BLaER1 (cell line): ENCODE results near the gene SDK1.

Experiments
- H3K27ac ChIP-seq: shearing (Covaris generic); formaldehyde crosslinking; 2 replicates; pipeline ENCODE4 v1.8.1; 2022
- H3K27me3 ChIP-seq: shearing (Covaris generic); formaldehyde crosslinking; 2 replicates; pipeline ENCODE4 v1.8.1; 2022
- H3K36me3 ChIP-seq: shearing (Covaris generic); formaldehyde crosslinking; 2 replicates; pipeline ENCODE4 v1.8.1; 2022
- H3K4me1 ChIP-seq: shearing (Covaris generic); formaldehyde crosslinking; 2 replicates; pipeline ENCODE4 v1.8.1; 2022
- H3K4me2 ChIP-seq: shearing (Covaris generic); formaldehyde crosslinking; 2 replicates; pipeline ENCODE4 v1.8.1; 2022
- H3K4me3 ChIP-seq: shearing (Covaris generic); formaldehyde crosslinking; 2 replicates; pipeline ENCODE4 v1.8.1; 2022
- H3K9ac ChIP-seq: shearing (Covaris generic); formaldehyde crosslinking; 2 replicates; pipeline ENCODE4 v1.8.1; 2022
- H3K9me3 ChIP-seq: shearing (Covaris generic); formaldehyde crosslinking; 2 replicates; pipeline ENCODE4 v1.8.1; 2022
- H4K20me1 ChIP-seq: shearing (Covaris generic); formaldehyde crosslinking; 2 replicates; pipeline ENCODE4 v1.8.1; 2022
- Cebpa-rat ChIP-seq: shearing (Covaris generic); IDR thresholded peaks from 2 replicates; pipeline ENCODE4 v1.8.1; 2022

The SDK1 gene

GRCh38 chr7:4109481-4110110 lies 808.5 kb downstream of the SDK1 start:
- Histone ChIP-seq H3K4me3 (no peak overlapping the region), H4K20me1 (no peaks in the 10 kb centered on the region), H3K9ac (no peak overlapping the region), H3K4me2 (peak overlapping the region; percentile 37), H3K4me1 (peaks cover 13% of the 10 kb centered on the region; the same call in 1 of the 2 replicates), H3K27me3 (no peaks in the 10 kb centered on the region), H3K9me3 (peaks cover 1% of the 10 kb centered on the region), H3K27ac (0 out of 2 replicates have a peak overlapping the region, but pooled peaks have one; percentile 9), H3K36me3 (no peaks in the 10 kb centered on the region; the same call in 1 of the 2 replicates)
- TF ChIP-seq Cebpa-rat: no peak

GRCh38 chr7:4110438-4110837 lies 809.4 kb downstream of the SDK1 start:
- H3K4me3 ChIP-seq: no peak overlapping the region
- peaks cover 4% of the 10 kb centered on the region for H3K9me3 ChIP-seq
- H3K4me1 ChIP-seq: peaks cover 13% of the 10 kb centered on the region; the same call in 1 of the 2 replicates
- no peaks in the 10 kb centered on the region for H3K27me3 ChIP-seq
- no peak overlapping the region for H3K27ac ChIP-seq
- no peaks in the 10 kb centered on the region; the same call in 1 of the 2 replicates for H3K36me3 ChIP-seq
- no peaks in the 10 kb centered on the region for H4K20me1 ChIP-seq
- H3K9ac ChIP-seq: no peak overlapping the region
- TF ChIP-seq Cebpa-rat: no peak
- no peak overlapping the region for H3K4me2 ChIP-seq

GRCh38 chr7:4111166-4111565 lies 810.1 kb downstream of the SDK1 start:
- H4K20me1 ChIP-seq: no peaks in the 10 kb centered on the region
- H3K36me3 ChIP-seq: no peaks in the 10 kb centered on the region; the same call in 1 of the 2 replicates
- peaks cover 13% of the 10 kb centered on the region; the same call in 1 of the 2 replicates for H3K4me1 ChIP-seq
- H3K9ac ChIP-seq: no peak overlapping the region
- peaks cover 4% of the 10 kb centered on the region for H3K9me3 ChIP-seq
- H3K27me3 ChIP-seq: no peaks in the 10 kb centered on the region
- H3K27ac ChIP-seq: no peak overlapping the region
- no peak overlapping the region for H3K4me2 ChIP-seq
- H3K4me3 ChIP-seq: no peak overlapping the region
- TF ChIP-seq Cebpa-rat: no peak

GRCh38 chr7:4113271-4113670 lies 812.2 kb downstream of the SDK1 start:
- Histone ChIP-seq H3K4me1 (peaks cover 13% of the 10 kb centered on the region; the same call in 1 of the 2 replicates), H3K27ac (no peak overlapping the region), H3K4me2 (no peak overlapping the region), H3K9me3 (peaks cover 7% of the 10 kb centered on the region), H3K27me3 (no peaks in the 10 kb centered on the region), H3K36me3 (no peaks in the 10 kb centered on the region; the same call in 1 of the 2 replicates), H3K4me3 (no peak overlapping the region), H3K9ac (no peak overlapping the region), H4K20me1 (no peaks in the 10 kb centered on the region)
- TF ChIP-seq Cebpa-rat: no peak

GRCh38 chr7:4113976-4114375 lies 812.9 kb downstream of the SDK1 start:
- no peak overlapping the region for H3K27ac ChIP-seq
- H4K20me1 ChIP-seq: no peaks in the 10 kb centered on the region
- peaks cover 13% of the 10 kb centered on the region for H3K9me3 ChIP-seq
- no peaks in the 10 kb centered on the region for H3K27me3 ChIP-seq
- no peaks in the 10 kb centered on the region; the same call in 1 of the 2 replicates for H3K36me3 ChIP-seq
- peaks cover 13% of the 10 kb centered on the region; the same call in 1 of the 2 replicates for H3K4me1 ChIP-seq
- H3K9ac ChIP-seq: no peak overlapping the region
- H3K4me3 ChIP-seq: no peak overlapping the region
- H3K4me2 ChIP-seq: no peak overlapping the region
- no peak for TF ChIP-seq Cebpa-rat

- peaks cover 27% of the 10 kb centered on the region for H3K9me3 ChIP-seq
- H3K4me3 ChIP-seq: no peak overlapping the region
- H4K20me1 ChIP-seq: no peaks in the 10 kb centered on the region
- TF ChIP-seq Cebpa-rat: no peak
- H3K4me2 ChIP-seq: no peak overlapping the region
- H3K27ac ChIP-seq: no peak overlapping the region
- H3K27me3 ChIP-seq: no peaks in the 10 kb centered on the region
- no peak overlapping the region for H3K9ac ChIP-seq
- H3K4me1 ChIP-seq: no peaks in the 10 kb centered on the region
- H3K36me3 ChIP-seq: no peaks in the 10 kb centered on the region; the same call in 1 of the 2 replicates
Measured at GRCh38 chr7:4115442-4115841, 814.4 kb downstream of the SDK1 start.

- TF ChIP-seq Cebpa-rat: no peak
- H3K4me1 ChIP-seq: no peaks in the 10 kb centered on the region
- no peak overlapping the region for H3K27ac ChIP-seq
- no peaks in the 10 kb centered on the region for H4K20me1 ChIP-seq
- no peak overlapping the region for H3K4me2 ChIP-seq
- H3K9ac ChIP-seq: no peak overlapping the region
- no peaks in the 10 kb centered on the region; the same call in 1 of the 2 replicates for H3K36me3 ChIP-seq
- peaks cover 33% of the 10 kb centered on the region for H3K9me3 ChIP-seq
- H3K4me3 ChIP-seq: no peak overlapping the region
- no peaks in the 10 kb centered on the region for H3K27me3 ChIP-seq
Measured at GRCh38 chr7:4115941-4116610, 815.0 kb downstream of the SDK1 start.

- peaks cover 26% of the 10 kb centered on the region for H3K4me1 ChIP-seq
- no peaks in the 10 kb centered on the region for H3K36me3 ChIP-seq
- H4K20me1 ChIP-seq: peaks cover 7% of the 10 kb centered on the region
- no peak overlapping the region for H3K4me2 ChIP-seq
- 0 out of 2 replicates have a peak, but pooled peaks cover 3% of the 10 kb centered on the region for H3K27me3 ChIP-seq
- peaks cover 42% of the 10 kb centered on the region for H3K9me3 ChIP-seq
- TF ChIP-seq Cebpa-rat: no peak
- H3K9ac ChIP-seq: no peak overlapping the region
- H3K4me3 ChIP-seq: no peak overlapping the region
- H3K27ac ChIP-seq: no peak overlapping the region
Measured at GRCh38 chr7:4119848-4120247, 818.8 kb downstream of the SDK1 start.

GRCh38 chr7:4123346-4123745 lies 822.3 kb downstream of the SDK1 start:
- H3K4me1 ChIP-seq: peaks cover 32% of the 10 kb centered on the region
- H3K4me2 ChIP-seq: peak overlapping the region; percentile 91
- peaks cover 7% of the 10 kb centered on the region for H4K20me1 ChIP-seq
- H3K27ac ChIP-seq: no peak overlapping the region
- no peak for TF ChIP-seq Cebpa-rat
- H3K9me3 ChIP-seq: peaks cover 38% of the 10 kb centered on the region
- H3K4me3 ChIP-seq: no peak overlapping the region
- H3K36me3 ChIP-seq: no peaks in the 10 kb centered on the region
- no peak overlapping the region for H3K9ac ChIP-seq
- H3K27me3 ChIP-seq: 0 out of 2 replicates have a peak, but pooled peaks cover 3% of the 10 kb centered on the region

- Histone ChIP-seq H3K4me2 (peak overlapping the region; percentile 91), H3K36me3 (no peaks in the 10 kb centered on the region), H3K4me1 (peaks cover 32% of the 10 kb centered on the region), H3K27me3 (0 out of 2 replicates have a peak, but pooled peaks cover 3% of the 10 kb centered on the region), H3K9ac (no peak overlapping the region), H4K20me1 (peaks cover 7% of the 10 kb centered on the region), H3K4me3 (peak overlapping the region; percentile 21; the same call in 1 of the 2 replicates), H3K9me3 (peaks cover 34% of the 10 kb centered on the region), H3K27ac (no peak overlapping the region)
- no peak for TF ChIP-seq Cebpa-rat
Measured at GRCh38 chr7:4123823-4124222, 822.8 kb downstream of the SDK1 start.
